Right cardiac atrium (tissue), 5 donors: ENCODE measurements around the gene EDIL3. TPM values are rescaled to one million over a fixed set of nuclear protein-coding genes. Genes with fewer than 3 reads are reported as not detected.
A peak's percentile ranks its signal among the peaks of the same experiment; 100 is the strongest.

Experiments
- ATAC-seq, 2 donors: fragments of 200-7000 bp; cut with Tn5 transposase; one replicate each; pipeline versions ENCODE4 v1.8.0 to v1.9.1; 2020; ENCODE audit warnings: moderate library complexity in 2 of 2, mild to moderate bottlenecking in 1 of 2
- DNase-seq, 3 donors: peaks; one replicate each; pipeline ENCODE4 v3.0.0-alpha.2; 2020
- H3K27ac ChIP-seq: one replicate; pipeline ENCODE4 v1.5.1; 2013; ENCODE audit warnings: mild to moderate bottlenecking, low read length, control low read depth, moderate library complexity
- H3K27me3 ChIP-seq: one replicate; pipeline ENCODE4 v1.6.1; 2013; ENCODE audit not compliant: control insufficient read depth, insufficient read depth
- H3K4me1 ChIP-seq: one replicate; pipeline ENCODE4 v1.6.1; 2013; ENCODE audit warnings: low read length; ENCODE audit not compliant: control insufficient read depth, insufficient read depth
- H3K4me3 ChIP-seq: one replicate; pipeline ENCODE4 v1.5.1; 2013; ENCODE audit warnings: low read length, control low read depth
- H3K9me3 ChIP-seq: one replicate; pipeline ENCODE4 v1.6.1; 2013; ENCODE audit warnings: low read length; ENCODE audit not compliant: control insufficient read depth
- WGBS: extraction: QIAGEN DNeasy Blood & Tissue Kit; methylation state at CpG from one replicate; pipeline ENCODE4 v1.1.7; 2013; 5-methylcytosine and 5-hydroxymethylcytosine counted together
- intact Hi-C, 4 donors: fragments of 100-400 bp; cut with DNase I; formaldehyde crosslinking; loops; one replicate each; pipeline versions ENCODE4 v1.11.0 to v1.14.0; 2022 to 2023
- polyA plus RNA-seq: library from polyadenylated mRNA; stranded (reverse); fragments of 200-250 nt; gene quantifications from one replicate; pipeline ENCODE4 v1.2.3, GENCODE V29; 2013
- total RNA-seq, 4 donors: library from RNA; stranded (reverse); fragmentation: NEBNext Ultra II Directional; extraction: Animal tissue kit (Norgen Biotek cat#: 25700); gene quantifications; one replicate each; pipeline ENCODE4 v1.2.1, GENCODE V29; 2021
- donor health status: healthy with polysubstance abuse.
- donor health status: DM: no; HTN: yes; CAD: no.
- donor health status: DM: no; HTN: no; CAD: no.
- donor health status: DM: no; HTN: yes; CAD: no; lungs with severe emphysema.
- donor health status: DM: yes; HTN: yes; CAD: no.

The EDIL3 gene
- total and polyA plus RNA-seq, 5 donors = 3.2 to 14.6 (median 5.5) TPM

DNA sequence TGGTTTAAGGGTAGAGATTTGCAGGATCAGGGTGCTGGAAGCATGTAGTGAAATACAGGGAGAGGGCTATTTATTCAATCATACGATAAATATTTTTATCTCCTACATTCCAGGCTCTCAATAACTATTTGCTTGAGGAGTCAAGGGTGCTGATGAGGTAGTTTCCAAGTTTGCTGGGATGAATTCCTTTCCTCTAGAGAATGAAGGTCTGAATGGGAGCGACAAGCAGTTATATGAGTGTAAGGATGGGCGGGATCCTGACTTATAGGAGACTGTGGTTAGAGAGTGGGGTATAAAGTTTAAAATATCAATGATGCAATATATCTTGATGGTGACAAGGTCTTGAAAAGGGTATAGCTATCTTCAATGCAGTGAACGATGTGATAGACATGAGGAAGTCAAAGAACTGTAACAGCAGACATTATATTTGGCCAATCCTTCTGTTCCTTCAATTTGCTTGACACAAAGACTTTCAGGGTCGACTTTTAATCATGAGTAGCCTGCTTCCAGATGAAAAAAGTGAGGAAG, 462.9 kb downstream of the EDIL3 start:
- DNase-seq (no peak), ATAC-seq (no peak)
- Histone ChIP-seq H3K27me3 (no peaks in the 10 kb centered on the region), H3K4me3 (no peak overlapping the region), H3K27ac (no peak overlapping the region), H3K4me1 (peaks cover 1% of the 10 kb centered on the region), H3K9me3 (peaks cover 3% of the 10 kb centered on the region)
- 74% methylated on average over 5 of the region's 5 CpGs for WGBS
- intact Hi-C loops = no loop called here

DNA sequence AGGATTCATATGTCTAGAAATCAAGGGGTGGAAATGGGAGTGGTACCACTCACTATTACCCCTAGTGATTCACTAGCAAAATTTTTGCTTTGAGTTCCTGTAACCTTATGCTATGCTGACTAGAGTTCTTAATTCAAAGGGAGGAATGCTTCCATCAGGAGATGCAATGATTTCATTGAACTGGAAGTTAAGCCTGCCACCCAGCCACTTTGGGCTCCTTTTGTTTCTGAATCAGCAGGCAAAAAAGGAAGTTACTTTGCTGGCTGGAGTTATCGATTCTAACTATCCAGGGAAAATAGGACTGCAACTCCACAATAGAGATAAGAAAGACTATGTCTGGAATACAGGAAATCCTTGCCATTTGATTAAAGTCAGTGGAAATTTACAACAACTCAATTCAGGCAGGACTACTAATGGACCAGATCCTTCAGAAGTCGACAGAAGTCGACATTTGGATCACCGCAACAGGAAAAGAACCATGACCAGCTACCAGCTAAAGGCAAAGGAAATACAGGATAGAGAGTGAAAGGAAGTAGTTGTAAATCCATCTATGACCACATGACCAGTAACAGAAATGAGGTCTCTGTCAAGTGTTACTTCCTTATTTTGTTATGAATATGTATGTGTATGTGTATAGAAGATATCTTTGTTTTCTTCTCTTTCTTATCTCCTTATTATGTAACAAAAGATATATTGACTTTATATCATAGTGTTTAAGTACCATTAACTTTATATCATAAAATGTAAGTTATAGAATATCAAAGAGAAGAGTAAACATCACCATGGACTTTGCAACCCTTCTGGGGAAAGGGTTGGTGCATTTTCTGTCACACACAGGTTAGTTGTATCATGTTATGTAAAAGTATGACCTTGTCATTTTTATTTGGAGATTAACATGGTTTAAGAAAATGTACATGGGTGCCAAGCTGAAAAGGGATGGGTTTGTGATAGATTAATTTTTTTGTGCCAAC, 465.3 kb downstream of the EDIL3 start:
- intact Hi-C loops = no loop called here
- Histone ChIP-seq H3K4me3 (no peak overlapping the region), H3K27me3 (no peaks in the 10 kb centered on the region), H3K4me1 (no peaks in the 10 kb centered on the region), H3K9me3 (peaks cover 3% of the 10 kb centered on the region), H3K27ac (peak overlapping the region; percentile 19)
- WGBS = 45% methylated on average over 4 of the region's 4 CpGs
- DNase-seq (no peak), ATAC-seq (peak in 1 of 2 donors; percentile 82)

DNA sequence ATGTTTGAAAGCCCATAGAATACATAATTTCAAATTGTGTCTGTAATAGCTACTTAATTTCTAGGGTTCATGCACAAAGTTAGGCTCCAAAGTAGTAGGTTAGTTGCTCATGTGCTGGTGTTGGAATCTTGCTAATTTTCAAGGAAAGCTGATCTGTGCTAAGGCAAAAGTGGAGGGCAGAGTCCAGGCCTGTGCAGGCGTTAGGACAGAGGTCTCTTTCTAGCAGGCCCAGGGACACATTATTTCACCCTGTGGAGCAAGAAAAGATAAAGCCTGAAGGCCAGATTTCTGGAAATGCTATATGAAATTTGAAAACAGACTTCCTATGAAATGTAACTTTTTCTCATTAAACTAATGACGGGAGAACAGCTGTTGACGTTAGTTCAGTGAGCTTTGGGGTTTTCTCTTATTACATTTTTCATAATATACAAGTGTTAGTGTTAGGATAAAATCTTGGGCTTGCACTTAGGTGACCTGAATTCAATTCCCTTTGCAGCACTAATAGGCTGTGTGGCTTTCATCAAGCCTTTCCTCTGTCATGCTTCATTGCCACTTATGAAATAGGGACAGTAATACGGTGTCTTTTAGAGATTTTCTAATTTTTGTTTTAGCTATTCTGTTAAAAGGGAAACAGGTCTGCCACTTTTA, 467.3 kb downstream of the EDIL3 start:
- 70% methylated on average over 4 of the region's 4 CpGs for WGBS
- H3K4me1 ChIP-seq = peaks cover 1% of the 10 kb centered on the region
- DNase-seq (no peak), ATAC-seq (peak in 1 of 2 donors; percentile 40)
- H3K27me3 ChIP-seq = no peaks in the 10 kb centered on the region
- no peak overlapping the region for H3K4me3 ChIP-seq
- intact Hi-C loops = no loop called here
- H3K9me3 ChIP-seq = no peaks in the 10 kb centered on the region
- no peak overlapping the region for H3K27ac ChIP-seq

- WGBS = 83% methylated on average over 4 of the region's 4 CpGs
- Histone ChIP-seq H3K27me3 (no peaks in the 10 kb centered on the region), H3K9me3 (no peaks in the 10 kb centered on the region), H3K4me1 (peaks cover 1% of the 10 kb centered on the region), H3K4me3 (no peak overlapping the region), H3K27ac (no peak overlapping the region)
- intact Hi-C loops = no loop called here
- ATAC-seq = no peak
- peak in 1 of 3 donors; percentile 43 for DNase-seq
Measured at GRCh38 chr5:83914662-83915418, 469.8 kb downstream of the EDIL3 start.

GRCh38 chr5:83914199-83914598, 470.5 kb downstream of the EDIL3 start:
- no peak for DNase-seq
- H3K9me3 ChIP-seq = no peaks in the 10 kb centered on the region
- ATAC-seq = peak; percentile 41 to 45
- peaks cover 1% of the 10 kb centered on the region for H3K4me1 ChIP-seq
- H3K4me3 ChIP-seq = no peak overlapping the region
- no peak overlapping the region for H3K27ac ChIP-seq
- 41% methylated on average over 4 of the region's 4 CpGs for WGBS
- no peaks in the 10 kb centered on the region for H3K27me3 ChIP-seq
- intact Hi-C loops = no loop called here

- intact Hi-C loops = no loop called here
- Histone ChIP-seq H3K27ac (no peak overlapping the region), H3K4me1 (peaks cover 1% of the 10 kb centered on the region), H3K4me3 (no peak overlapping the region), H3K27me3 (no peaks in the 10 kb centered on the region), H3K9me3 (no peaks in the 10 kb centered on the region)
- WGBS = 80% methylated on average over 1 of the region's 1 CpG
- DNase-seq (no peak), ATAC-seq (no peak)
Measured at GRCh38 chr5:83913593-83913992, 471.1 kb downstream of the EDIL3 start.

DNA sequence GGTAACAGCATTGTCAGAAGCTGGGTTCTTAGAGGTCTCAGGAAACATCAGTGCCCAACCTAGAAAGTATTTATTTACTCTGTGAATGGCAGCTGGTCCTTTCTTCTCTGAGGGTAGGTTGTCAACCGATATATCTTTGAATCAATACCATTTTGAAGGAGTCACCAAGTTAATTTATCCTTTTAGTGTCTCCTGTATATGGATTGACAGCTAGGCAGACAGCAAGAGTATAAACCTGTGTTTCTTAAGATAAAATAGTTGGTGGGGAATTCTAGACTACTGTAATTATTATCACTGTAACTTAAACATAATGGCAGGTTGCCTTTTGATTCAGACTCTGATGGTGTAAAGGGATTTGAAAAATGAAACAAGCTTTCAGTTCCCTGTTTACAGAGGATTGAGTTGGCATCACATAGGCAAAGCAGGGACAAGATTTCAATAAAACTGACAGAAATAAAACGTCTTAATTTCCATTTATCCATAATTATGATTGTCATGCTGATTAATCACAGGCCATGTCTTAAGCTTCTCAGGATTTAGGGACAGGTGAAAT, 473.2 kb downstream of the EDIL3 start:
- no peak for DNase-seq
- no peaks in the 10 kb centered on the region for H3K27me3 ChIP-seq
- no peaks in the 10 kb centered on the region for H3K9me3 ChIP-seq
- H3K4me1 ChIP-seq = peaks cover 1% of the 10 kb centered on the region
- WGBS = 84% methylated on average over 2 of the region's 2 CpGs
- no peak for ATAC-seq
- no peak overlapping the region for H3K4me3 ChIP-seq
- intact Hi-C loops = no loop called here
- no peak overlapping the region for H3K27ac ChIP-seq

- Histone ChIP-seq H3K9me3 (no peaks in the 10 kb centered on the region), H3K4me3 (no peak overlapping the region), H3K27ac (no peak overlapping the region), H3K4me1 (no peaks in the 10 kb centered on the region), H3K27me3 (no peaks in the 10 kb centered on the region)
- intact Hi-C loops = no loop called here
- 47% methylated on average over 3 of the region's 3 CpGs for WGBS
- DNase-seq = no peak
- ATAC-seq = peak in 1 of 2 donors; percentile 56
Measured at GRCh38 chr5:83900306-83900705, 484.4 kb downstream of the EDIL3 start.

GRCh38 chr5:83899326-83899970, 485.2 kb downstream of the EDIL3 start:
- H3K4me1 ChIP-seq = no peaks in the 10 kb centered on the region
- ATAC-seq (no peak), DNase-seq (no peak)
- 77% methylated on average over 2 of the region's 2 CpGs for WGBS
- H3K4me3 ChIP-seq = no peak overlapping the region
- no peaks in the 10 kb centered on the region for H3K27me3 ChIP-seq
- no peaks in the 10 kb centered on the region for H3K9me3 ChIP-seq
- intact Hi-C loops = no loop called here
- no peak overlapping the region for H3K27ac ChIP-seq

- Histone ChIP-seq H3K27me3 (no peaks in the 10 kb centered on the region), H3K4me1 (no peaks in the 10 kb centered on the region), H3K27ac (no peak overlapping the region), H3K9me3 (no peaks in the 10 kb centered on the region), H3K4me3 (no peak overlapping the region)
- 97% methylated on average over 2 of the region's 2 CpGs for WGBS
- ATAC-seq (no peak), DNase-seq (no peak)
- intact Hi-C loops = no loop called here
Measured at GRCh38 chr5:83895860-83896259, 488.8 kb downstream of the EDIL3 start.
